ENCODE data around the gene AUTS2. TPM values are rescaled to one million over a fixed set of nuclear protein-coding genes. Genes with fewer than 3 reads are reported as not detected.
"Not testable (repeated sequence)": the region's sequence is repeated elsewhere in the genome, so short reads cannot be mapped to it uniquely, and the experiment has no call there.

AUTS2 gene
- polyA plus RNA-seq, 1 donor from 2014 or later = 8.9 TPM

DNA sequence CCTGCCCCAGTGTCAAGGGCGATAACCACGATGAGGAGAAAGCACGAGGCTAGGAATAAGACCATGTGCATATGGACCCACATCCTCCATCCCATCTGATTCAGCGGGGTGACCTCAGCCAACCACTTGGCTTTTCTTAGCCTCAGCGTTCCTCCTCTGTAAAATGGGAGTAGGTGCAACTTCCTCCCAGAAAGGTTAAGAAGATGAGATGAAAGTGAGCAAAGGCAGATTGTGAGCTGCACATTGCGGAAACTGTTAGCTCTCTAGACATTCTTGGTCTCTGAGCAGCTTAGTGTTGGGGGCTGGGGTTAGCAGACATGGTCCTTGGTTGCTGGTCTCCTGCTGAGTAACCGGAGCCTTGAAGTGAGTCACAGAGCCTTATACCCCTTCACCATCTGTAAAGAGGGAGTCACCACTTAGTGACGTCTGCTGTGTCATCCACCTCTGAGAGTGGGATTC is 1036.4 kb downstream of the AUTS2 start:
- Mint-ChIP-seq H3K4me3 (no peak overlapping the region), H3K36me3 (no peaks in the 10 kb centered on the region), H3K4me1 (no peaks in the 10 kb centered on the region), H3K27me3 (peaks cover 1% of the 10 kb centered on the region), H3K9me3 (peaks cover 0 to 1% (median 0%) of the 10 kb centered on the region in 3 donors), H3K27ac (no peak overlapping the region)

DNA sequence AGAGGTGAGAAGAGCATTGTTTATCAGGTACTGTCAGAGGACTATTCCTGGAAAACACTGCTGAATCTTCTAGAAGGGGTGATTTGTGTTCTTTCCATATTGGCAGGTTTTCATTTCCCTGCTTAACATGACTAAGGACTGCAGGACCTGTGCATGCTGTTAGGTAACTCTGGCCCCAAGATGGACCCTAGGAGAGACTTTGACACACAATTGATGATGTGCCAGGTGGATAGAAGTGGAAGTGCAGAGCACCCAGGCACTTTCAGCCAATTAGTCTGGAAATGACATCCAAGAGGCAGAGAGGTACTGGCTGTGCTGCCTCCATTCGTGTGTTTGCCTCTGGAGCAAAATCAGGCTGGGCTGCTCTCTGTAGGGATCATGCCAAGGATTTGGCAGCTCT is 1037.4 kb downstream of the AUTS2 start:
- no peak overlapping the region for H3K4me3 Mint-ChIP-seq
- H3K27me3 Mint-ChIP-seq = peaks cover 1% of the 10 kb centered on the region
- H3K9me3 Mint-ChIP-seq = peaks cover 0 to 1% (median 0%) of the 10 kb centered on the region in 3 donors
- peaks cover under 1% of the 10 kb centered on the region for H3K36me3 Mint-ChIP-seq
- no peaks in the 10 kb centered on the region for H3K4me1 Mint-ChIP-seq
- no peak overlapping the region for H3K27ac Mint-ChIP-seq

DNA sequence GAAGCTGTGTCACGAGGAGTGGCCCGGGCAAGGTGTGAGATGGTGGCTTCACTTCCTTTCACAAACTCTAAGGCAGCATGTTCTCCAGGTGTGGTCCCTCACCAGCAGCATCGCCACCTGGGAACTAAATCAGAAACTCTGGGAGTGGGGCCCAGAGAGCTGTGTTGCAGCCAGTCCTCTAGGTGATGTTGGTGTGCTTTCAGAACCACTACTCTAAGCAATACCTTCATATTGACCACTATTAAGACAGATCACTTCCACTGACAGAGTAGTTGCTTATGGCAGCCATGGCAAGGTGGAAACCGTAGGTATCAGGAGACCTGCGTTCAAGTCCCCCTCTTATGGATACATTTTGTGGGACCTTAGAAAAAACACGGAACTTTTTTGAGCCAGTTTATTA is 1037.9 kb downstream of the AUTS2 start:
- H3K9me3 Mint-ChIP-seq = peaks cover 1 to 4% (median 3%) of the 10 kb centered on the region in 3 donors
- H3K4me1 Mint-ChIP-seq = no peaks in the 10 kb centered on the region
- peaks cover 1% of the 10 kb centered on the region for H3K27me3 Mint-ChIP-seq
- H3K4me3 Mint-ChIP-seq = no peak overlapping the region
- no peak overlapping the region for H3K27ac Mint-ChIP-seq
- H3K36me3 Mint-ChIP-seq = peaks cover 3% of the 10 kb centered on the region

DNA sequence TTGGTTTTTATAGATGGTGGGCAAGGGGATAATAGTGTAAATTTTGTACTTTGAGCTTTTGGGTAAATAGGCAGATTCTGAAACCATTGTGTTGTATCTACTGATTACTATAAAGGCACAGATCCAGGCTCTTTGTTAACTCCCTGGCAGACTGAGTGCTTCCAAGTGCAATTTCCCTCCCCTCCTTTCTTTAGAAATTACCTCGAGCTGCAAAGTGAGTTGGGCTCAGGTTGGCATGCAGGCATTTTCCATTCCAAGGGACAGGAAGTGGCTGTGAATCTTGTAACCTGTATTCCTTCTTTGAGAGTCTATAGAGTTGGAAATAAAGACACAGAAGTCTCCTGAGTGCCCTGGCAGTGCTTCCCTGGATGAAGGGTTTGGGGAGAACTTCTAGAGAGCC is 1039.5 kb downstream of the AUTS2 start:
- H3K9me3 Mint-ChIP-seq = peaks cover 1 to 4% (median 3%) of the 10 kb centered on the region in 3 donors
- peak overlapping the region in 1 of 3 donors; percentile 42 for H3K27ac Mint-ChIP-seq
- no peaks in the 10 kb centered on the region for H3K27me3 Mint-ChIP-seq
- peaks cover 3% of the 10 kb centered on the region for H3K36me3 Mint-ChIP-seq
- no peak overlapping the region for H3K4me3 Mint-ChIP-seq
- H3K4me1 Mint-ChIP-seq = no peaks in the 10 kb centered on the region

DNA sequence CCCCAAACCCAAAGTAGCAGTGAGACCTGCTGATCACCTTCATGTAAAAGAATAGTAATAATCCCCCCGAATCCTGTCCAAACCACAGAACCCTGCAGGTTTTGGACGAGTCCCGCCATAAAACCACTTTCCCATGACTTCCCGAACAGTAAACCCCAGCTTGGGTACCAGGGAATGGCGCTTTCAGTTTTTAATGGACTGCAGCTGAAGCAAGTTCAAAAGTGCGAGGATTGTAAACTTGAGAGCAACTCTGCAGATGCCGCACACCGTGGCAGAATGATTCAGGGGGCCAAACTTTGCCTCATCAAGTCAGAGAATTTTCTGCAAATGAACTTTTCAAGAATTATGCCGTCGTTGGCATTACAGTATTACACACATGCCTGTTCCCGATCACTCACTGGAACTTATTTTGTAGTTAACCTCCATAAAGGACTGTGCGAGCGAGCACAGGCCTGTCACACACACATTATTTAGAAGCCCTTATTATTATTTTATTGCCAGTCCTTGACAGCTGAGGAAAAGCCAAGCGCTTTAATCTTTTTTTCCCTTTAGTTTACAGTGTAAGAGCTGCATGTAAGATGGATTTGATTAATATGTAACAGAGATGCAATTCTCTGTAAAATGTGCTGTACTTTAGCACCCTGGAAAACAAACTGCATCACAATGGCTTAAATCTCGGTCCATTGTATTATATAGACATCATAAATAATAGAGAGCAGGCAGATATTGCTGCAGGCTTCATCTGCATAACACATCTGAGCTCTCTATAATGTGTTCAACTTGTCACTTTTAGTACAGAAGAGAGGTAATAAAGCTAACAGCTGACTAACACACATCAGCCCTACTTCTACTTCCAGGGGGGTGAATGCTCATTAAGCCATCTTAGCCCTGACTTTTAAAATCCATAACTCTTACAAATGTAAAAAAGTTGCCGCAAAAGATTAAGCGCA is 1040.2 kb downstream of the AUTS2 start:
- no peak overlapping the region for H3K27ac Mint-ChIP-seq
- H3K9me3 Mint-ChIP-seq = peaks cover 1 to 4% (median 3%) of the 10 kb centered on the region in 3 donors
- no peaks in the 10 kb centered on the region for H3K4me1 Mint-ChIP-seq

DNA sequence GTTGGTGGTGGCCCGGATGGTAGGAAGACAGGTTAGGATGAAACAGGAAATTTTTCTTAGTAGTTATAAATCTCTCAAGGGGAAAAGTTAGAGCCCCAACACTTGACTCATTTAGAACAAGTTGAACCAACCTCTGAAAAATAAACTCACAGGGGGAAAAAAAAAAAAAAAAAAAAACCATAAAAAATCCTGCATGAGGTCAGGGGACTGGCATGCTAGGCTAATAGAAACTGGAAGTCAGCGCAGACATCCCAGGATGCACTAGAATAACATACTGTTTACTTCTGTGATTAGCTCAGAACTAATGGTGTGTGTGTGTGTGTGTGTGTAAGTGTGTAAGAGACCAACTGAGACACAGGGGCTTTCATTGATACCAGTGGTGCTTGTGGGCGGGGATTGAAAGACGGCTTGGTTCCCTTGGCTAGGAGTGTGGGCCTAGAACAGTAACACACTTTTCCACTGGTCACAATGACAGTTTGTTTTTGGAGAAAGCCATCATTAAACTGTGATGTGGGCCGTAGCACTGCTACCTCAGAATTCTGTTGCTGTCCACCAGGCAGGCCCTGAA is 1042.1 kb downstream of the AUTS2 start:
- Mint-ChIP-seq H3K4me1 (no peaks in the 10 kb centered on the region), H3K4me3 (no peak overlapping the region), H3K36me3 (peaks cover 3% of the 10 kb centered on the region), H3K27me3 (no peaks in the 10 kb centered on the region), H3K27ac (no peak overlapping the region), H3K9me3 (peaks cover 0 to 4% (median 3%) of the 10 kb centered on the region in 3 donors)

More for the DNA sequence above, 1040.2 kb downstream of the AUTS2 start:
- H3K27me3 Mint-ChIP-seq = no peaks in the 10 kb centered on the region
- H3K4me3 Mint-ChIP-seq = no peak overlapping the region
- peaks cover 3% of the 10 kb centered on the region for H3K36me3 Mint-ChIP-seq

DNA sequence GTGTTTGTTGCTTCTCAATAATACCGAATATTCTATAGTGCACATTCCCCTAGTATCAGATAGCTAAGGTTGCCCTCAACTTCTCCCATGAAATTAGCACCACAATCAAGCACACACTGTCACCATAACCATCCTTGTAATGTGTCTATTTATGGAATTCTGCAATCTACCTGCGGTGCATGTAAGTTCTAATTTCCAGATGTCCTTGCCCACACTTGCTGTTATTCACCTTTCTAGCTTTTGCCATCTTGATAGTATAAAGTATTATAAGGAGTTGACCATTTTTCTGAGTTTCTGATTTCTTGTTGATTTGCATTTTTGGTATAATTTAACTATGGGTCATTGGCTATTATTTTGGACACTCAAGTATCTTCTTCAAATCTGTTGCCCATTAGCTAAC is 1043.6 kb downstream of the AUTS2 start:
- H3K27me3 Mint-ChIP-seq = no peaks in the 10 kb centered on the region
- H3K36me3 Mint-ChIP-seq = peaks cover 3% of the 10 kb centered on the region
- peaks cover 0 to 4% (median 3%) of the 10 kb centered on the region in 3 donors for H3K9me3 Mint-ChIP-seq
- no peaks in the 10 kb centered on the region for H3K4me1 Mint-ChIP-seq
- no peak overlapping the region for H3K4me3 Mint-ChIP-seq
- H3K27ac Mint-ChIP-seq = no peak overlapping the region

DNA sequence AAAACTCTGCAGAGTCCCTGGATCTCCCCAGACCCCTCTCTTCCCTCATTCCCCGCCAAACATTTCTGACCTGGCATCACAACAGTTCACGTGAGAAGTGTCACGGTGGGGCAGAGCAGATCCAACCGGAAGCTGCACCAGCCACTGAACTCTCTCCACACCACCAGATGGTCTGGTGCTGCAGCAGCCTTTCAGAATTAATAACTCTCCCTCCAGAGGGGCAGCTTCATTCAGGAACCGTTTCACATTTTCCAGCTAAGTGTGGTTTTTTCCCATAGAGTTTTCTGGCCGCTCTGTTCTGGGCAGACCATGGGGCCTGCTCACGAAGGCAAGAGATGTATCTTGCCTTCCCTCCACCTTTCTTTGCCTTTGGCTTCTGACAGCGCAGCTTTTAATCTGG is 1047.0 kb downstream of the AUTS2 start:
- peaks cover 0 to 5% (median 4%) of the 10 kb centered on the region in 3 donors for H3K9me3 Mint-ChIP-seq
- H3K4me1 Mint-ChIP-seq = peaks cover 0 to 4% (median 0%) of the 10 kb centered on the region in 3 donors
- no peak overlapping the region for H3K27ac Mint-ChIP-seq
- H3K4me3 Mint-ChIP-seq = no peak overlapping the region
- H3K27me3 Mint-ChIP-seq = no peaks in the 10 kb centered on the region
- H3K36me3 Mint-ChIP-seq = peaks cover 6% of the 10 kb centered on the region

DNA sequence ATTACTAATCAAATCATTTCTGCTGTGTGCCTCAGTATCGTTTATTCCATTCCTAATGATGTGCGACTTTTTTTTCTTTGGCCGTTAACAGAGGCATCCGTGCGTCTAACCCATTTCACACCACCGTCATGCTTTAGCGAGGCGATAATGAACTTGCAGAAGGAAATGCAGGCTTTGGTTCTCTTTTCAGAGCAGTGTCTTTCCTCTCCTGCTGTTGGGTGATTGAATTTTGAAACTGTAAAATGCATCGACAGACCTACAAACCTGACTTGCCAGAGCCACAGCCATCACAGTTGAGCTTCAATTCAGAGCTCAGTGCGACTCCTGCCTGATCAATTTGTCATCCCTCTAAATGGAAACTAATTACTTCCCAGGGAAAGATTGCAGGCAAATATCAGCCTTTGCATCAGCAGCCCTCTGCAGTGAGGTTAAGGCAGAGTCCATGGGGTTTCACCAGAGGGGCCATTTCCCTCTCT is 1047.6 kb downstream of the AUTS2 start:
- Mint-ChIP-seq H3K36me3 (peaks cover 3% of the 10 kb centered on the region), H3K27me3 (no peaks in the 10 kb centered on the region), H3K4me3 (no peak overlapping the region), H3K9me3 (peaks cover 0 to 4% (median 2%) of the 10 kb centered on the region in 3 donors), H3K4me1 (peaks cover 0 to 4% (median 0%) of the 10 kb centered on the region in 3 donors), H3K27ac (peak overlapping the region in 2 of 3 donors; percentile 48 to 66)

DNA sequence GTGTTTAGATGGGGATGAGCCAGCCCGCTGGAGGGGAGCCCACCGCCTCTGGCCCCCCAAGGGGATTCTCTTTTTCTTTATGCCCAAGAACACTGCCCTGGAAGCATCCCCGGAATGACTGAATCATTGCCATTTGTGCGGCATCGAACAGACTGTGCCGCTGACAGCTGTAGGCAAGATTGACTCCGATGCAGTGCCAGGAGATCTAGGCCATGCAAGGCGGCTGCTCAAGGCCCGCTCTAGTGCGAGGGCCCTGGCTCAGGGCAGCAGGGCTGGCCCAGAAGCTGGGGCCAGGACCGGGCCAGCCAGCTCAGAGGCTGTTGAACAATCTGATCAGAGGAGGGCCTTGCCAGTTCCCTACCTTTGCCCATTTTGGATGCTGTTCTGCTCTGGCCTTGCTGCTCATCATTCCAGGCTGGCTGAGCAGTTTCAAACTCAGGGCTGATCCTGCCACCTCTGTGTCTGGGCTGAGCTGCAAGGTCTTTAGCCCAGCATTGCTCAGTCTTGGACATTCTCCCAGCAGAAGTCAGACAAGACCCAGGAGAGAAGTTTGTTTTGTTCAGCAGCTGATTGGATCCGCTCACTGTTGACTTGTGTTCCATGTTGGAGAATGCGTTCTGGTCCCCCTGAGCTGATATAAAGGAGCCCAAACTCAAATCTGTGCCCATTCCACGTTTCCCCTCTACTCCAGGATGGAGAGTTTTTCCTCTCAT is 1048.4 kb downstream of the AUTS2 start:
- Mint-ChIP-seq H3K9me3 (peaks cover 0 to 4% (median 0%) of the 10 kb centered on the region in 3 donors), H3K27me3 (no peaks in the 10 kb centered on the region), H3K4me3 (no peak overlapping the region), H3K36me3 (peaks cover 3% of the 10 kb centered on the region), H3K27ac (no peak overlapping the region), H3K4me1 (peaks cover 0 to 4% (median 0%) of the 10 kb centered on the region in 3 donors)

DNA sequence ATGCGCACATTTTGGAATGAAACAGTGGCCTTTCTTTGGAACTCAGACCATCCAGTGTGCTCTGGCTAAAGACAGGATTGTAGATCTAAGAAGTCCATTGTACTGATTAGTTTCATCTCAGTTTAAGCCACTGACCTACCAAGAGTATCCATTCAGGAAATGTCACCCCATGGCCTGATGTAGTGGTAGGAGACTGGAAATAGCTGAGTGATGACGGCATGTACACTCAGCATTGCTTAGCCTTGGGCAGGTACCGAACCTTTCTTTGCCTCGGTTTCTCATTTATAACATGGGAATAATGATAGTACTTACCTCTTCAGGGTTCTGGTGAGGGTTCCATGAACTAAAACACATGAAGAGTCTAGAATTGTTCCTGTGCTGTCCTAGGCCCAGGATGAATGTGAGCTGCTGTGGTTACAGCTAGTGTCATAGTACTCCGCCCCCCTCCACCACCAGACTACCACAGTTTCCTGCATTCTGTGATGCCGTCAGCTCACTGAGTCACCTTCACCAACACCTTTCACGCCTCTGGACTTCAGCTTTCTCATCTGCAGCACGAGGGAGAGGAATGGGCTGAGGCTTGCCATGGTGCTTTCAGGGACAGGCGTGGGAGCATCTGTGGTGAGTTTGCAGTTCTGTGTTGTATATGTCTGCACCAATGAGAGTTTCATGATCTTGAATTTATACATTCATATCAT is 1049.7 kb downstream of the AUTS2 start:
- peaks cover 0 to 4% (median 0%) of the 10 kb centered on the region in 3 donors for H3K9me3 Mint-ChIP-seq
- no peaks in the 10 kb centered on the region for H3K27me3 Mint-ChIP-seq
- H3K4me1 Mint-ChIP-seq = peaks cover 0 to 4% (median 0%) of the 10 kb centered on the region in 3 donors
- peak overlapping the region in 1 of 3 donors; percentile 89 for H3K27ac Mint-ChIP-seq
- peaks cover 3% of the 10 kb centered on the region for H3K36me3 Mint-ChIP-seq
- no peak overlapping the region for H3K4me3 Mint-ChIP-seq

DNA sequence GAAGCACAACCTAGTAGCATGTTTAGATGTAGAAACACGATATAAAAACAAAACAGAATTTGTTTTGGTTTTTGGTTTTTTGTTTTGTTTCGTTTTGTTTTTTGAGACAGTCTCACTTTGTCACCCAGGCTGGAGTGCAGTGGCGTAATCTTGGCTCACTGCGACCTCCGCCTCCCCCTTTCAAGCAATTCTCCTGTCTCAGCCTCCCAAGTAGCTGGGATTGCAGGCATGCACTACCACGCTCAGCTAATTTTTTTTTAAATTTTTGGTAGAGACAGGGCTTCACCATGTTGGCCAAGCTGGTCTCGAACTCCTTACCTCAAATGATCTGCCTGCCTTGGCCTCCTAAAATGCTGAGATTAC is 1050.2 kb downstream of the AUTS2 start:
- H3K4me1 Mint-ChIP-seq, H3K4me3 Mint-ChIP-seq, H3K9me3 Mint-ChIP-seq, H3K36me3 Mint-ChIP-seq, H3K27me3 Mint-ChIP-seq: not testable (repeated sequence)
- H3K27ac Mint-ChIP-seq = peak overlapping the region in 1 of 3 donors; percentile 89

DNA sequence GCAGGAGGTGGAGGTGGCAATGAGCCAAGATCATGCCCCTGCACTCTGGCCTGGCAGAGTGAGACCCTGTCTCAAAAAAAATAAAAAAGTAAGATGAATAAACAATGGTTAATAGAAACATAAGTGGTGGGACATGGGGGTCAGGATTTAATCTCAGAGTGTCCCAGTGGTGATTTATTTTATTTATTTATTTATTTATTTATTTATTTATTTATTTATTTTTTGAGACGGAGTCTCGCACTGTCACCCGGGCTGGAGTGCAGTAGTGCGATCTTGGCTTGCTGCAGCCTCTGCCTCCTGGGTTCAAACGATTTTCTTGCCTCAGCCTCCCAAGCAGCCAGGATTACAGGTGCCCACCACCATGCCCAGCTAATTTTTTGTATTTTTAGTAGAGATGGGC is 1051.0 kb downstream of the AUTS2 start:
- Mint-ChIP-seq H3K27ac (no peak overlapping the region), H3K4me3 (no peak overlapping the region), H3K27me3 (no peaks in the 10 kb centered on the region), H3K36me3 (peaks cover 3% of the 10 kb centered on the region), H3K9me3 (peaks cover 0 to 4% (median 0%) of the 10 kb centered on the region in 3 donors), H3K4me1 (peaks cover 0 to 4% (median 0%) of the 10 kb centered on the region in 3 donors)

DNA sequence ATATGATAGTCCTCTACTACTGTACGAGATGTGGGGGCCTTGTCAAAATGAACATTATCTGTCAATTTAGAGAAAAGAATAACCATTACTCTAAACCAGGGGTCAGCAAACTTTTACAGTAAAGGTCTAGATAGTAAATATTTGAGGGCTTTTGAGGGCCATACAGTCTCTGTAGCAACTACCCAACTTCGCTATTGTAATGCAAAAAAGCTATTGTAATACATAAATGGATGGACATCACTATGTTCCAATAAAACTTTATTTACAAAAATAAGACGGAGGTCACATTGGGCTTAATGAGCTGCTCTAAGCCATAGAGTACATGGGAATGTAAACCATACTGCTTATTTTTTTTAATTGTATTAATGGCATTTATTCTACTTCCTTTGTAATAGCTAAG is 1055.9 kb downstream of the AUTS2 start:
- H3K36me3 Mint-ChIP-seq = no peaks in the 10 kb centered on the region

More for the DNA sequence above, 1055.9 kb downstream of the AUTS2 start:
- Mint-ChIP-seq H3K27ac (no peak overlapping the region), H3K9me3 (peaks cover 0 to 4% (median 0%) of the 10 kb centered on the region in 3 donors), H3K4me3 (no peak overlapping the region), H3K4me1 (no peaks in the 10 kb centered on the region), H3K27me3 (no peaks in the 10 kb centered on the region)

All from IgD-negative memory B cell (primary cell).